ENCODE data around the gene HSPA4L.

HSPA4L gene

GRCh38 chr4:127782275-127783025 is at the start of gene HSPA4L:
Gene HSPA4L (plus strand): TSS chr4:127782322. CDS start chr4:127782551, 229 bp downstream.
- peak; percentile 6 for DNase-seq

- DNase-seq, result no peak
Observed at GRCh38 chr4:127732623-127733328, 49.3 kb upstream of the HSPA4L start.

GRCh38 chr4:127734976-127735375 is 47.1 kb upstream of the HSPA4L start:
- DNase-seq, result no peak

- DNase-seq, result no peak
Observed at GRCh38 chr4:127737295-127737694, 44.8 kb upstream of the HSPA4L start.

DNA sequence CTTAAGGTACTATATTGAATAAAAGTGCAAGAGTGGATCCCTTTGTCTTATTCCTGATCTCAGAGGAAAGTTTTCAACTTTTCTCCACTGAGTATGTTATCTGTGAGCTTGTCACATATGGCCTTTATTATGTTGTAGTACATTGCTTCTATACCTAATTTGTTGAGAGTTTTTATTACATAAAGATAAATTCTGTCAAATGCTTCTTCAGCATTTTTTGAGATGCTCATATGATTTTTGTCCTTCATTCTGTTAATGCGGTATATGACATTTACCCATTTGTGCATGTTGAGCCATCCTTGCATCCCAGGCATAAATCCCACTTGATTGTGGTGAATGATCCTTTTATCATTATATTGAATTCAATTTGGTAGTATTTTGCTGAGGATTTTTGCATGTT is 40.9 kb upstream of the HSPA4L start:
- DNase-seq, result no peak

DNA sequence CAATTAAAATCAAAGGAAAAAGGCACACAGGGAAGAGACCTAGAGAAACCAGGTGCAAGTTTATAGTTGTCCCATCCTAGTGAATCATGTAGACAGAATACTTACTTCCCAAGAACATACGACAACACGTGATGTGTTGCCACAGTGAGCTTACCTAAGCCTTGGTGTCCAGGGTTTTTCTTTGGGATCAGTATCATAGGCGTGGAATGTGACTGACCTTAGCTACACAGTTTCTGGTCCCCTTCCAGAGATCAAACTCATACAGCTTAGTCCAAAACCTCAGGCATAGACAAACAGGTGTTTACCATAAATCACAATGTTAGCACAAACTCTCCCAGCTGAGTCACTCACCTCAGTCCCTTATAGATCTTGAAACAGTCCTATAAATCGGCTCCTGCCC is 34.2 kb upstream of the HSPA4L start:
- DNase-seq, result no peak

- DNase-seq, result no peak
Observed at GRCh38 chr4:127748957-127749356, 33.2 kb upstream of the HSPA4L start.

DNA sequence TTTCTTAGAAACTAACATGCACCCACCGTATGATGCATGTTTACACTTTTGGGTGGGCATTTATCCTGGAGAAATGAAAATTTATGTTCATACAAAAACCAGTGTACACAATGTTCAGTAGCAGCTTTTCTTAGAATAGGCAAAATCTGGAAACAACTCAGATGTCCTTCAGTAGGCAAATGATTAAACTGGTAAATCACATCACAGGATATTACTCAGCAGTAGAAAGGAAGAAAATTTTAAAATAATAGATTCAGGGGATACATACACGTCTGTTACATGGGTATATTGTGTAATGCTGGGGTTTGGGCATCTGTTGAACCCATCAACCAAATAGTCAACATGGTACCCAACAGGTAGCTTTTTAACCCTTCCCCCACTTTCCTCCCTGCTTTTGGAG is 25.2 kb upstream of the HSPA4L start:
- no peak for DNase-seq

GRCh38 chr4:127759228-127759820 is 22.8 kb upstream of the HSPA4L start:
- no peak for DNase-seq

DNA sequence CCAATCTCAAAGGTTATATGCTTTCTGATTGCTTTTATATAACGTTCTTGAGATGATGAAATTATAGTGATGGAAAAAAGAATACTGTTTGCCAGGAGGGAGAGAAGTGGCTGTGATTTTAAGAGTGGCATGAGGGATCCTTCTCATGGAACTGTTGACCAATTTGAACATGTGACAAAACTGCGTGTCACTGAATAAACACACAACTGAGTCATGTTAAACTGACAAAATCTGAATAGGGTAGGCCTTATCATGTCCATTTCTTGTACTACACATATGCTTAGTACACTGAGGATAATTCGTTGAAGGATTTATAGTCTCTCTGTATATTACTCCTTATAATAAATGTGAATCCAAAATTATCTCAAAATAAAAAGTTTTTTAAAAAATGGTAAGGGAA is 22.2 kb upstream of the HSPA4L start:
- DNase-seq, result no peak

DNA sequence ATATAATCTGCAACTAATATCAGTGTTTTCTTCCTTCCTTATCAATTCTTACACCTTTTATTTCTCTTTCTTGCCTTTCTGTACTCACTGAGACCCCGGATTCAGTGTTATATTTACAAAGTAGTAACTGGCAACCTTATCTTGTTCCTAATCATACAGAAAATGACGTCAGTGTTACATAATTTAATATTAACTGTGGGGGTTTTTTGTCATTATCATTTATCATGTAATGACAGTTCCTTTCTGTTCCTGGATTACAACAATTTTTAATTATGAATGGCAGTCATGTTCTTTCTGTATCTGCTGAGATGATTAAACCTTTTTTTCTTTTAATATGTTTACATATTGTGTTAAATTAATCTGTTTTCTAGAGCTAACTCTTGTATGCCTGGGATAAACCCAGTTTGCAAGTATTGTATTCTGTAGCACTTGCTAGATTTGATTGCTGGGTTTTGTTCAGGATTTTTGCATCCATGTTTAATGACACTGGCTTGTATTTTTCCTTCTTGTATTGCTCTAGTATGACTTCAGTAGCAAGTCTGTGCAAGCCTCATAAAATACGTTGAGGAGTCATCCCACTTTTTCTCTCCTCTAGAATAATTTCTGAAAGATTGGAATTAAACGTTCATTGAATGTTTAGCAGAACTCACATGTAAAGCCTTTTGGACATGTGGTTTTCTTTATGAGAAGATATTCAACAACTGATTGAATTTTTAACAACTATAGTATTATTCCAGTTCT is 10.4 kb upstream of the HSPA4L start:
- DNase-seq, result no peak

GRCh38 chr4:127772769-127773671 is 9.1 kb upstream of the HSPA4L start:
- DNase-seq, result no peak

GRCh38 chr4:127775843-127776242 is 6.3 kb upstream of the HSPA4L start:
- no peak for DNase-seq

- DNase-seq, result no peak
Observed at GRCh38 chr4:127776620-127777019, 5.5 kb upstream of the HSPA4L start.

DNA sequence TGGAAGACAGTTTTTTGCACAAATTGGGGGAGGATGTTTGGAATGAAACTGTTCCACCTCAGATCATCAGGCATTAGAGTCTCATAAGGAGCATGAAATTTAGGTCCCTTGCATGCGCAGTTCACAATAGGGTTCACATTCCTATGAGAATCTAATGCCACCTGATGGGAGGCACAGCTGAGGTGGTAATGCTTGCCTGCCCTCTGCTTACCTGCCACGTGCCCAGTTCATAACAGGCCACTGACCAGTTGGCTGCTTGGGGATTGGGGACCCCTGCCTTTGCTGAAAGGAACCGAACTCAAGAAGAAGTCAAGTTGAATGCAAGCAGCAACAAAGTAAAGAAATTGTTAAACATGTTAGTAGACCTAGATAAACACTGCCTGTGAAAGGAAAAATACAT is 4.6 kb upstream of the HSPA4L start:
- no peak for DNase-seq

GRCh38 chr4:127778102-127778501 is 4.0 kb upstream of the HSPA4L start:
- DNase-seq, result no peak

- no peak for DNase-seq
Observed at GRCh38 chr4:127780598-127780997, 1.5 kb upstream of the HSPA4L start.

DNA sequence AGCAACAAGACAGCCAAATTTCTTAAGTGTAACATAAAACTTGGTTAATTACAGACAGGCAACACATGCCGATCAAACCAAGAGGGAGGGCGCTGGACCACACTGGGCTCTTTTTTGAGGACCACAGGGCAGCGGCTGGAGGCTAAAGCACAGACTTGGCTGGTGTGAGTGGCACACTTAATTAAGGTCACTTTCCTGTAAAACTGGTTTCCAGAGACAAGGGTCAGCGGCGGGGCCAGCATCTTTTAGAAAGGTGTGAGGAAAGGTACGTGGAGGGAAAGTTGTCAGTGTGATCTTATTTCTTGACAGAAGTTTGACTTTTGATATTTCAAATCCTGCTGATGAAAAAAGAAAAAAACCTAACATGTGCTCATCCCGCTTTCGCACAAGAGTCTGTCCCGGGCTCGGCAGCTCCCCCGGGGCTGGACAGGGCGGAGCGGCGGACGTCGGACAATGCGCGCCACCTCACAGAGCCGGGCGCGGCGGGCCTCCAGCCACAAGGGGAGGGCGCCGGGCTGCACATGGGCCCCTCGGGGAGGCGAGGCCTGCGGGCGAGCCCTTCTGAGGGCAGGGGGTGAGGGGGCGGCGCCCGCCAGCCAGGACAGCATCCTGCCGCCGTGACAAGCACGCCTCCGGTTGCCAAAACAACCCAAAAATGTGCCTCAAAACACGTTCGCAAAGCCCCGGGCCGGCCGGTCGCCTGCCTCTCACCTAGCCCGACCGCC is 660 bp upstream of the HSPA4L start:
- DNase-seq, result no peak

DNA sequence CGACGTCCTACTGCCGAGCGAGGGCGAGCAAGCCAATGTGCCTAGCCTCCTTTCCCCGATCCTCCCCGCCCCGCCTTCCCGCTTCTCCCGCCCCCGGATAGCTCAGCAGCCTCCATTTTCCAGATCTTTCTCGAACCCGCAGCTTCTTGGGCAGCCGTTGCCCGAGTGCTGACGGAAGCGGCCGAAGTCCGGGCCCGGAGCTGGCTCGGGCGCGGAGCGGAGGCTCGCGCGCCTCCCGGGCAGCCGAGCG is 172 bp upstream of the HSPA4L start:
- DNase-seq, result peak; percentile 49

DNA sequence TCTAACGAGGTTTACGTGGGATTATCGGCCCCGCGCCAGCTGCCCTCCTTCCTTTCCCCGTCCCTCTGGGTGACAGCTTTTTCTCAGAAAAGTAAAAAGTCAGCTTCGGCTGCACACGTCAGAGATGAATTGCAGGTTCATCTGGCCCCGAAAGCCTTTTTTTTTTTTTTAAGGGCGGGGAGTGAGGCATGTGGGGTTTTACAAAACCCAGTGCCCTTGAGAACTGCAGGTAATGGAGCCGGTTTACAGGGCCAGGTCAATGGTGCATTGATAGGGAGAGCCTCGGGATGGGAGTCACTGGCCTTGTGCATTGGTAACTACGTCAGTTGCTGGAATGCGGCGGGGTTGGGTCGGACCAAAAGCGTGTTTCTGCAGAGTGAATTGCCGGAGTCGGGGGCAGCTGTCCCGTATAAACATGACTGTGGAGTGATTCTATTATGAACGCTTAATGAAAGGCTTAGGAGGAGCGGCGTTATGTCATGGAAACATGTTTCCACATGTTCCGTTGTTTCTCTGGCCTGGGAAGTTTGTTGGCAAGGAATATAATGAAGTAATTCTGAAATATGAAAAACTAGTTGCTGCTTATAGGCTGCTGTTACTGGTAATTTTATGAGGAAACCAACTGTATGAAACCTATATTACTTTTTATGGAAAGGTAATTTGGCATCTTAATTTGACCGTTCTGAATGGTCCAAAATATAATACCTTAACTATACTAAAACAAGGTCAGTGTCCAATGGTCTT is 1.1 kb downstream of the HSPA4L start:
- DNase-seq, result no peak
